ENCODE measurements around the gene ELK4. TPM values are rescaled to one million over a fixed set of nuclear protein-coding genes. Genes with fewer than 3 reads are reported as not detected.

ELK4 gene
- total and polyA plus RNA-seq, 2 of the 13 experiments (the other 11 are each of a cell fraction or from before 2014, with no cell fraction given): 8.3 to 13.1 TPM

DNA sequence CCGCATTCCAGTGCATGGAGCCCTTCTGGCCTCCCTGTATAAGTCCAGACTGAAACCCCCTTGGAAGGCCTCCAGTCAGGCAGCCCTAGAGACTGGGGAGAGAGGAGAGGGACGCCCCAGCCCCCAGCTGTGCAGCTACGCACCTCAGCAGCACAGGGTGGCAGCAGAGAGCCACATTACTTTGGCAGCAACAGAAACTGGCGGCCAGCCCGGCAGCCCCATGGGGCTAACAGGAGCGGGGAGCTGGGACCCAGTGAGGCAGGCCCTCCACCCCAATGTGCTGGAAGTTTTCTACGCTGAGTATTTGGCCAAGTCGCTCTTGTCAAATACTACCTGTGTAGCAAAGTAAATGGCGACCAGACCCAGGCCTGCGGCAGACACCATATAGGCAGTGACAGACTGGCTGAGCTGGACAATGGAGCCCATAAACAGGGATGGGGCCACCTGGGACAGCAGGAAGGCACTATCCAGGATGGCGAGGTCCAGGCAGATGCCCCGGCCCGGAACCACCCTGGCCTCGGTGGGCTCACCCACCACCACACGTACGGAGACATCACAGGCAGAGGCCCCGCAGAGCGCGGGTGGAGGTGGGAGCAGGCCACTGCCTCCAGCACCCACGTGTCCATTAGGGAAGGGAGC is 27.3 kb upstream of the ELK4 start (continued):
- TF ChIP-seq, protein P1, sequence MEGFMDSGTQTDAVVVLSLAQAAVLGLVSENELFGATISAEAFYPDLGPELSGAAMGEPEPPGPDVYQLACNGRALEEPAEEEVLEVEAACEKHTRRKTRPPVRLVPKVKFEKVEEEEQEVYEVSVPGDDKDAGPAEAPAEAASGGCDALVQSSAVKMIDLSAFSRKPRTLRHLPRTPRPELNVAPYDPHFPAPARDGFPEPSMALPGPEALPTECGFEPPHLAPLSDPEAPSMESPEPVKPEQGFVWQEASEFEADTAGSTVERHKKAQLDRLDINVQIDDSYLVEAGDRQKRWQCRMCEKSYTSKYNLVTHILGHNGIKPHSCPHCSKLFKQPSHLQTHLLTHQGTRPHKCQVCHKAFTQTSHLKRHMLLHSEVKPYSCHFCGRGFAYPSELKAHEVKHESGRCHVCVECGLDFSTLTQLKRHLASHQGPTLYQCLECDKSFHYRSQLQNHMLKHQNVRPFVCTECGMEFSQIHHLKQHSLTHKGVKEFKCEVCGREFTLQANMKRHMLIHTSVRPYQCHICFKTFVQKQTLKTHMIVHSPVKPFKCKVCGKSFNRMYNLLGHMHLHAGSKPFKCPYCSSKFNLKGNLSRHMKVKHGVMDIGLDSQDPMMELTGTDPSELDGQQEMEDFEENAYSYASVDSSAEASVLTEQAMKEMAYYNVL (CRISPR knock-in tag; IDR thresholded peaks at IDR 0.05; ENCODE audit: borderline replicate concordance): peak; percentile 47; the same call in 1 of the 2 replicates
- TF ChIP-seq, protein P2, sequence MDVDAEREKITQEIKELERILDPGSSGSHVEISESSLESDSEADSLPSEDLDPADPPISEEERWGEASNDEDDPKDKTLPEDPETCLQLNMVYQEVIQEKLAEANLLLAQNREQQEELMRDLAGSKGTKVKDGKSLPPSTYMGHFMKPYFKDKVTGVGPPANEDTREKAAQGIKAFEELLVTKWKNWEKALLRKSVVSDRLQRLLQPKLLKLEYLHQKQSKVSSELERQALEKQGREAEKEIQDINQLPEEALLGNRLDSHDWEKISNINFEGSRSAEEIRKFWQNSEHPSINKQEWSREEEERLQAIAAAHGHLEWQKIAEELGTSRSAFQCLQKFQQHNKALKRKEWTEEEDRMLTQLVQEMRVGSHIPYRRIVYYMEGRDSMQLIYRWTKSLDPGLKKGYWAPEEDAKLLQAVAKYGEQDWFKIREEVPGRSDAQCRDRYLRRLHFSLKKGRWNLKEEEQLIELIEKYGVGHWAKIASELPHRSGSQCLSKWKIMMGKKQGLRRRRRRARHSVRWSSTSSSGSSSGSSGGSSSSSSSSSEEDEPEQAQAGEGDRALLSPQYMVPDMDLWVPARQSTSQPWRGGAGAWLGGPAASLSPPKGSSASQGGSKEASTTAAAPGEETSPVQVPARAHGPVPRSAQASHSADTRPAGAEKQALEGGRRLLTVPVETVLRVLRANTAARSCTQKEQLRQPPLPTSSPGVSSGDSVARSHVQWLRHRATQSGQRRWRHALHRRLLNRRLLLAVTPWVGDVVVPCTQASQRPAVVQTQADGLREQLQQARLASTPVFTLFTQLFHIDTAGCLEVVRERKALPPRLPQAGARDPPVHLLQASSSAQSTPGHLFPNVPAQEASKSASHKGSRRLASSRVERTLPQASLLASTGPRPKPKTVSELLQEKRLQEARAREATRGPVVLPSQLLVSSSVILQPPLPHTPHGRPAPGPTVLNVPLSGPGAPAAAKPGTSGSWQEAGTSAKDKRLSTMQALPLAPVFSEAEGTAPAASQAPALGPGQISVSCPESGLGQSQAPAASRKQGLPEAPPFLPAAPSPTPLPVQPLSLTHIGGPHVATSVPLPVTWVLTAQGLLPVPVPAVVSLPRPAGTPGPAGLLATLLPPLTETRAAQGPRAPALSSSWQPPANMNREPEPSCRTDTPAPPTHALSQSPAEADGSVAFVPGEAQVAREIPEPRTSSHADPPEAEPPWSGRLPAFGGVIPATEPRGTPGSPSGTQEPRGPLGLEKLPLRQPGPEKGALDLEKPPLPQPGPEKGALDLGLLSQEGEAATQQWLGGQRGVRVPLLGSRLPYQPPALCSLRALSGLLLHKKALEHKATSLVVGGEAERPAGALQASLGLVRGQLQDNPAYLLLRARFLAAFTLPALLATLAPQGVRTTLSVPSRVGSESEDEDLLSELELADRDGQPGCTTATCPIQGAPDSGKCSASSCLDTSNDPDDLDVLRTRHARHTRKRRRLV (CRISPR knock-in tag; IDR thresholded peaks at IDR 0.05): no peak
- TF ChIP-seq TGIF2 (CRISPR knock-in tag; IDR thresholded peaks at IDR 0.05) (no peak), ZNF772 (CRISPR knock-in tag; IDR thresholded peaks at IDR 0.05) (no peak), KLF12 (CRISPR knock-in tag; IDR thresholded peaks at IDR 0.05; ENCODE audit: borderline replicate concordance) (no peak), NFATC3 (CRISPR knock-in tag; IDR thresholded peaks at IDR 0.05) (0 out of 2 replicates have a peak, but pooled peaks have one; percentile 57), ZNF235 (CRISPR knock-in tag; IDR thresholded peaks at IDR 0.05; ENCODE audit: borderline replicate concordance) (no peak)
- TF ChIP-seq, protein P3, sequence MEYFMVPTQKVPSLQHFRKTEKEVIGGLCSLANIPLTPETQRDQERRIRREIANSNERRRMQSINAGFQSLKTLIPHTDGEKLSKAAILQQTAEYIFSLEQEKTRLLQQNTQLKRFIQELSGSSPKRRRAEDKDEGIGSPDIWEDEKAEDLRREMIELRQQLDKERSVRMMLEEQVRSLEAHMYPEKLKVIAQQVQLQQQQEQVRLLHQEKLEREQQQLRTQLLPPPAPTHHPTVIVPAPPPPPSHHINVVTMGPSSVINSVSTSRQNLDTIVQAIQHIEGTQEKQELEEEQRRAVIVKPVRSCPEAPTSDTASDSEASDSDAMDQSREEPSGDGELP (IDR thresholded peaks at IDR 0.05; ENCODE audit: borderline replicate concordance, low read depth): peak; percentile 63; the same call in 1 of the 2 replicates
- TF ChIP-seq, protein P4, sequence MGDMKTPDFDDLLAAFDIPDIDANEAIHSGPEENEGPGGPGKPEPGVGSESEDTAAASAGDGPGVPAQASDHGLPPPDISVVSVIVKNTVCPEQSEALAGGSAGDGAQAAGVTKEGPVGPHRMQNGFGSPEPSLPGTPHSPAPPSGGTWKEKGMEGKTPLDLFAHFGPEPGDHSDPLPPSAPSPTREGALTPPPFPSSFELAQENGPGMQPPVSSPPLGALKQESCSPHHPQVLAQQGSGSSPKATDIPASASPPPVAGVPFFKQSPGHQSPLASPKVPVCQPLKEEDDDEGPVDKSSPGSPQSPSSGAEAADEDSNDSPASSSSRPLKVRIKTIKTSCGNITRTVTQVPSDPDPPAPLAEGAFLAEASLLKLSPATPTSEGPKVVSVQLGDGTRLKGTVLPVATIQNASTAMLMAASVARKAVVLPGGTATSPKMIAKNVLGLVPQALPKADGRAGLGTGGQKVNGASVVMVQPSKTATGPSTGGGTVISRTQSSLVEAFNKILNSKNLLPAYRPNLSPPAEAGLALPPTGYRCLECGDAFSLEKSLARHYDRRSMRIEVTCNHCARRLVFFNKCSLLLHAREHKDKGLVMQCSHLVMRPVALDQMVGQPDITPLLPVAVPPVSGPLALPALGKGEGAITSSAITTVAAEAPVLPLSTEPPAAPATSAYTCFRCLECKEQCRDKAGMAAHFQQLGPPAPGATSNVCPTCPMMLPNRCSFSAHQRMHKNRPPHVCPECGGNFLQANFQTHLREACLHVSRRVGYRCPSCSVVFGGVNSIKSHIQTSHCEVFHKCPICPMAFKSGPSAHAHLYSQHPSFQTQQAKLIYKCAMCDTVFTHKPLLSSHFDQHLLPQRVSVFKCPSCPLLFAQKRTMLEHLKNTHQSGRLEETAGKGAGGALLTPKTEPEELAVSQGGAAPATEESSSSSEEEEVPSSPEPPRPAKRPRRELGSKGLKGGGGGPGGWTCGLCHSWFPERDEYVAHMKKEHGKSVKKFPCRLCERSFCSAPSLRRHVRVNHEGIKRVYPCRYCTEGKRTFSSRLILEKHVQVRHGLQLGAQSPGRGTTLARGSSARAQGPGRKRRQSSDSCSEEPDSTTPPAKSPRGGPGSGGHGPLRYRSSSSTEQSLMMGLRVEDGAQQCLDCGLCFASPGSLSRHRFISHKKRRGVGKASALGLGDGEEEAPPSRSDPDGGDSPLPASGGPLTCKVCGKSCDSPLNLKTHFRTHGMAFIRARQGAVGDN (CRISPR knock-in tag; IDR thresholded peaks at IDR 0.05): peak; percentile 66
- TF ChIP-seq, protein P5, sequence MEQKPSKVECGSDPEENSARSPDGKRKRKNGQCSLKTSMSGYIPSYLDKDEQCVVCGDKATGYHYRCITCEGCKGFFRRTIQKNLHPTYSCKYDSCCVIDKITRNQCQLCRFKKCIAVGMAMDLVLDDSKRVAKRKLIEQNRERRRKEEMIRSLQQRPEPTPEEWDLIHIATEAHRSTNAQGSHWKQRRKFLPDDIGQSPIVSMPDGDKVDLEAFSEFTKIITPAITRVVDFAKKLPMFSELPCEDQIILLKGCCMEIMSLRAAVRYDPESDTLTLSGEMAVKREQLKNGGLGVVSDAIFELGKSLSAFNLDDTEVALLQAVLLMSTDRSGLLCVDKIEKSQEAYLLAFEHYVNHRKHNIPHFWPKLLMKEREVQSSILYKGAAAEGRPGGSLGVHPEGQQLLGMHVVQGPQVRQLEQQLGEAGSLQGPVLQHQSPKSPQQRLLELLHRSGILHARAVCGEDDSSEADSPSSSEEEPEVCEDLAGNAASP (CRISPR knock-in tag; IDR thresholded peaks at IDR 0.05; ENCODE audit: borderline replicate concordance): 0 out of 2 replicates have a peak, but pooled peaks have one; percentile 31
